Left renal cortex interstitium (tissue), 4 donors: Measurements from ENCODE around the gene LRCOL1. TPM values are rescaled to one million over a fixed set of nuclear protein-coding genes. Genes with fewer than 3 reads are reported as not detected.

Experiments used
- DNase-seq, 4 donors: peaks; one replicate each; pipeline ENCODE4 v3.0.0-alpha.2; 2013; ENCODE audit warnings: low read depth in 4 of 4, low spot score in 2 of 4, missing footprints in 1 of 4
- polyA plus RNA-seq, 4 donors: library from polyadenylated mRNA; unstranded; fragments of 120-200 nt; gene quantifications; one replicate each; pipeline ENCODE4 v1.2.1, GENCODE V29; 2013; ENCODE audit not compliant: insufficient read length in 4 of 4

Gene LRCOL1
- polyA plus RNA-seq, result 1 to 10 TPM; 1.5 to 5.1 (median 3.0) TPM

DNA sequence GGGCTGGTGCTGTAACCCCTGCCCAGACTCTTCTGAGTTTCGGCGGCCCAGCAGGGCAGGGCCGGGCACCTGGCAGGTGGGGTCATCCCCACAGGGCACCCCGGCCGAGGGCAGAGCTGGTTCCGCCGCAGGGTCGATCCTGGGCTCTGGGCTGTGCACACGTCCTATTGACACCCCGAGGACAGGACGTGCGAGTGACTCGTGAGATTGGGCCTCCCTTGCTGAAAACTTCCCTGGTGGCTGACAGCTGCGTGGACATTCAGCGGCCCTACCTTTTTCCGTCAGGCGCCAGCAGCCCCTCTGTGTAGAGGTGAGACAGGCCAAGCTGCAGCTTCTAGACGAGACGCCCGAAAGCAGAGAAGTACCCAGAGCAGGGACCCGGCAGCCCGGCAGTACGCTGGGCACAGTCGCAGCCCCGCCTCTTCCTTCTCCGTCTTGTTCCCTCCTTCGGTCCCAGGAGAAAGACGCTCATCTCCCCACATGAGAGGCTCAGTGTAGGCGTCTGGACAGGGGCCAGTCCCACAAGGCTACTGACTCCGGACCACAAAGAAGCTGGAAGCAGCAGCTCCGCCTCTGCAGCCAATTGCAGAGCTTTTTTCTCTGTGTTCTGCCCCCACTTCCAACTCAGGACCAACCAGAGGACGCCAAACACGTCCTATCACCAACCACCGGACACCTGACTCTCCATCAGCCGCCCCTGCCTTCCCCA is at the start of gene LRCOL1:
TSS of gene LRCOL1 (minus strand) at position 532 of the 709 bp plus-strand sequence. CDS start 4,331 bp downstream, outside the sequence.
- no peak for DNase-seq

DNA sequence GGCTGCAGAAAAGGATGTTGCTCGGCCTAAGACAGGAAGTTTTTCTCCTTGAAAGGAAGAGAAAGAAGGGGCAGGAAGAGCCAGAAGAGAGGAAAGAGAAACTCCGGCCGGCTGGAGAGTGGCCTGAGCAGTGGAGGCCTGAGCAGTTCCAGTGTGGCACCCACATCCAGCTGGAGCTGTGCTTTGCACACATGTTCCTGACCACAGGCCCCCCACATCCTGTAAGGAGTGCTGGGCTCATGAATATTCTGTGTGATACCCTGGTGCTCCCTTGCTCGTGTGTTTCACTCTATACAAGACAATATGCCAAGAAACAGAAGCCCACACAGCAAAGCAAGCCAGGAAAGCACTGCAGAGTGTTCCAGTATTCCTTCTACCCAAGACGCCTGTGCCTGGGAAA is 49.7 kb upstream of the LRCOL1 start:
- DNase-seq, result no peak

DNA sequence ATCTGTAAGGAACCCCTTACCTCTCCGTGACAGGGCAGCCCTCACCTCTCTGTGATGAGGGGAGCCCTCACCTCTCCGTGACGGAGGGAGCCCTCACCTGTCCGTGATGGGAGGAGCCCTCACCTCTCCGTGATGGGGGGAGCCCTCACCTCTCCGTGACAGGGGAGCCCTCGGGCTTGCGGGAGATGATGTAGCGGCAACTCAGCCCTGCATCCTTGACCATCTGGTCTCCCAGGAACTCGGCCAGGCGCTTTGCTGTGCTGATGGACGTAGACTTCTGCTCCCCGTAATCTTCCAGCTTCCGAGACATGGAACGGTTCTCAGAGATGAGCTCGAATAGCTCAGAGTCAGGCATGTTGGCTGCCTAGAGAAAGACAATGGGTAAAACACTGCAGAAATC is 48.8 kb upstream of the LRCOL1 start:
- DNase-seq, result no peak

DNA sequence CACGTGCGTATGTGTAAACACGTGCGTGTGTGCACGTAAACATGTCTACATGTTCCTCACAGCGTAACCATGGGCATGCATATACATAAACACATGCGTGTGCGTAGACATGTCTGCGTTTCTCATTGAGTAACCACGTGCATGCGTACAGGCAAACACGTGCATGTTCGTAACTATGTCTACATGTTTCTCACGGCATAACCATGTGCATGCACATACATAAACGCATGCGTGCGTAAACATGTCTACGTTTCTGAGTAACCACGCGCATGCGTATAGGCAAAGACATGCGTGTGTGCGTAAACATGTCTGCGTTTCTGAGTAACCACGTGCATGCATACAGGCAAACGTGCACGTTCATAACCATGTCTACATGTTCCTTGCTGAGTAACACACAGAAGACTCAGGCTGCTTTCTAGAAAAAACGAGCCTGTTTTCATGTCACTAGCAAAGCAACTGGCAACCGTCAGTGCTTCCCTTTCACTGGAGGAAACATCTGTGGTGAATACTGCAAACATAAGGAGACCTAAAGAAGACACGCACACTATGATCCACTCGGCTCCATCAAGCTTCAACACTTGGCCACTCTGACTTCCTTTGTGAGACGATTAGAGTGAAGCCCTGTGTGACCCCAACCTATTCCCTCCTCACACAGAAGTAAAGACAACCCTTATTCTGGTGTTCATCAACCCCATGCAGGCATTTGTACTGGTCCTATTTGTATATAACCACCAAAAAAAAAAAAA is 47.9 kb upstream of the LRCOL1 start:
- DNase-seq, result no peak

DNA sequence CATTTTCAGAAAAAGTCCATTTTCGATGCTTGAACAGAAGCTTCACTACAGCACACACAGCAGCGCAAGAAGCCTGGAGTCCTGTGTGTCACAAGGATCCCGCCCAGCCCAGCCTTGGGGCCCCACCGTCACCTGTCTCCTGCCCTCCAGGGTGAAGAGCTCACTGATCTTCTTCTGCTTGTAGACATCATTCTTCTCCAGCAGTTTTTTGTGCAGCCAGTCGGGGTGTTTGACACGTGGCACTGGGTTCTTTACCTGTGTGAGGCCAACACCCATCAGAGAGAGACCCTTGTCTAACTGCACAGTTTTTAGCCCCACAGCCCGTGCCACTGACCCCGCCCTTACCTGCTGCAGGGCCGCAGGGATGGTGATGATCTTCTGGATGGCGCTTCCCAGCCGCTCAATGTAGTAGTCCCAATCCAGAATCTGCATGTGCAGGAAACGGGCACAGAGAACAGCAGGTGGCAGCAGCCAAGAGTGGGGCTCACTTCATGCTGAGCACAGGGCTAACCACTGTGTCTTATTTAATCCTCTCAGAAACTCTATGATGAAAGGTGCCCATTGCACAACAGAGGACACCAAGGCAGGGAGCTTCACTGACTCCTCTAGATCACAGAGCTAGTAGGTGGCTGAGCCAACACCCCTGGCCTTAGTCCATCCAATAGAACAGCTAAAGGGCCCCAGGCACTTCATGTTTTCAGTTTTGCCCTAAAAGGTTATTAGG is 46.8 kb upstream of the LRCOL1 start:
- no peak for DNase-seq

DNA sequence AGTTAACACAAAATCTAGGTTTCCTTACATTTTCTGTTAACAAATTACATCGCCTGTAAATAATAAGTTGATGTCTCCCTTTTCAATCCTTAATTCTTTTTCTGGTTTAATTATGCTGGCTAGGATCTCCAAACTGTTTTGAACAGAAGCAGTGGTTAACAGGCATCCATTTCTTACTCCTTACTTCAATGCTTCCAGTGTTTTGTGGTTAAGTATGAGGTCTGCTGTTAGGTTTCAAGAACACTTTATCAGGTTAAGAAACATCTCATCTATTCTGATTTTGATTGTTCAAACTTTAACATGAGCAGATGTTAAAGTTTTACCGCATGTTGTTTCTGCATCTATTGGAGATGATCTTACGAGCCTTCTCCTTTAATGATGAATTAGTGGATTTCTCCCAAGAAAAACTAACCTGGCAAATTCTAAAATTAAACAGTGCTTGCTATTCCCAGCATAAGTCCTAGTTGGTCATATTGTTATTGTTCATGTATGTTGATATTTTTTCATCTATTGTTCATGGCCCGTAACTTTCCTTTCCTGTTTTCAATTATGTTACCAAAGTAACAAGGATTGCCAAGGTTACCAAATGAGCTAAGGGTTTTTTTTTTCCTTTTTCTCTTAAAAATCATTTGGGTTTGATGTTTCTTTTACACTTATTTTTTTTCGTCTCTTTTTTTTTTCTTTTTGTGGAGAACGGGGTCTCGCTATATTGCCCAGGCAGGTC is 43.3 kb upstream of the LRCOL1 start:
- DNase-seq, result no peak

DNA sequence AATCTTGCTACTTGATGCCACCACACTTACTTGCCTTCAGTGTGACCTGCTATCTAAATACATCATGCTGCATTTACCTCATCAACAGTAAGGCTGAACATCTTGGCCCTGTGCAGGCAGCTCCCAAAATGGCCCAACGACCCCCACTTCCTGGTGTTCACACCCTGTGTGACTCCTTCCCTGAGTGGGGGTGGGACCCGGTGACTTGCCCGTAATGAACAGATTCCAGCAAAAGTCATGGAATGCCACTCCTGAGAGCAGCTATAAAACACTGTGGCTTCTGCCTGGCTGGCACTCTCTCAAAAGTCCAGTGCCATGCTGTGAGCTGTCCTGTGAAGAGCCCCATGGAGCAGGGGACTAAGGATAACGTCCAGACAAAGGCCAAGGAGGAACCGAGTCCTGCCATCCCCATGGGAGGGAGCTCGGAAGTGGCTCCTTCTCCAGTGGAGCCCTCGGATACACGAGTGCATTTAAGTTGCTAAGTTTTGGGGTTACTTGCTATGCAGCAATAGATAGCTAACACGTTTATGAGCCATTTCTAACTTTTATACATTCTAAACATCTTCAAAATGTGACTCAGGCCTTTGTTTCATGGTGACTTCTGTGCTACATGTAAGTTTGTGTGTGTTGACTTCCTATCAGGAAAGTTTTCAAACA is 41.2 kb upstream of the LRCOL1 start:
- no peak for DNase-seq

DNA sequence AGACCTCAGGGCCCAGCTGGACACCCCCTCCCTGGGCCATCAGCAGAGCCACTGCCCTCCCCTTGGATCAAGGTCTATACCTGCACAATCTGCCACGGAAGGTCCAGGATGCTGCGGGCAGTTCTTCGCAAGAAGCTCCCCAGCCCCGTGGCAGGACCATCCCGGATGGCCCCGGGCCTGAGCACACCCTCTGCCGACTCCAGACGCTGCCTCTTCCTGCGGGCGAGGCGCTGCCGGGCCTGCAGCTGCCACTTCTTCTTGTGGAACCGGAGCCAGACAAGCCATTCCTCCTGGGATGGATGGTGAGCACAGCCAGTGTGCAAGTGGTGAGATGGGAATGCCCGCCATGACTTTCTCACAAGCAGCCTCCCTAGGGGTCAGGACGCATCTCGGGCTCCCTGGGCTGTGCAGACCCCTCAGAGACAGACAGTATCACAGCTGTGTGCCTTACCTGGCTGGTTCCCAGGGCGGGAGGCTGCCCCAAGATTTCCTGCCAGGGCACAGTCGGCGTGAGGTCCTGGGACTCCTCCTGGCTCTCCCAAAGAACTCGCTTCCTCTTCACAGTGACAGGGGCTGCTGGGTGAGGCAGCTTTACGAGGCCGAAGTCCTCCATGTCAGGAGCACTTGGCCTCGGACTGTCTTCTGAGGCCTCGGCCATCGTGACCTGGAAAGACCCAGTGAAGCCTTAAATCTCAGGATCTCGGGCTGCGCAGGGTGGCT is 39.0 kb upstream of the LRCOL1 start:
- DNase-seq, result no peak

DNA sequence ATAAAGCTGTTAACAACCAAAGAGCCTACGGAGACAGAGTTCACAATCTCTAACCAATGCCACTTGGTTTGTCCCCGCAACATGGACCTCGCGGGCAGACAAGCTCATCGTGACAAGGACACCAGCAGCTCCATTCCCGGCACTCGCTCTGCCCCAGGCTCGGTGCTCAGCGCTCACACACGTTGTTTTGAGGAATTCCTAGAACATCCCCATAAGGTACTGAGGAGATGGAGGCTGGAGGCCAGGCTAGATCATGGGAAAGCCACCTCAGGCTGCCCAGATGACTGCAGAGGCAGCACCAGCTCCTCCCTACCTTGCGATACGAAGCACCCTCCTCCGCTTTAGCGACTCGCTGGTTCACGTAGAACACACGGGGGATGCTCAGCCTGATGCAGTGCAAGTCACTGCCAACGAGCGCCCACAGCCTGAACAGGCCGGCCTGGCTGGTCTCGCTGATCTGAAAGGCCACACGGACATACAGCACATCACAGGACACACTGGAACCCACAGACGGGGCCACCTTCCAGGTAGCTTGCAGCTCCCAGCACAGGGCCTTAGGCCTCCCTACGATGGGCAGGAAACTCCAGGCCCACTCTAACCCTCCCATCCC is 38.3 kb upstream of the LRCOL1 start:
- no peak for DNase-seq

DNA sequence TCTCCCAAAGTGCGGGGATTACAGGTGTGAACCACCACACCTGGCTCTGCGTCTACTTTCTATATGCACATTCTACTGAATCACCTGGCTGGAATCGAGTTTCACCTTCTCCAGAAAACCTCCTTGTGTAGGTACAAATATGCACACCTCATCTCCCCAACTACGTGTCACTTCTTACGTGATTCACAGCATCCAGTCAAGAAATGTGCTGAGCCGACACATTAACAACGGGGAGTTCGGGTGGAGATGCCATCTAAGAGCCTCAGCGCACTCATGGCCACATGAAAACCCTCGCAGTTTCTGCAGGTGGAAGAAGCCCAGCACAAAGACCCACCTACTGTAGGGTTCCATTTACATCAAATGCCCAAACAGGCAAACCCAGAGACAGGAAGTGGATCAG is 37.5 kb upstream of the LRCOL1 start:
- no peak for DNase-seq

DNA sequence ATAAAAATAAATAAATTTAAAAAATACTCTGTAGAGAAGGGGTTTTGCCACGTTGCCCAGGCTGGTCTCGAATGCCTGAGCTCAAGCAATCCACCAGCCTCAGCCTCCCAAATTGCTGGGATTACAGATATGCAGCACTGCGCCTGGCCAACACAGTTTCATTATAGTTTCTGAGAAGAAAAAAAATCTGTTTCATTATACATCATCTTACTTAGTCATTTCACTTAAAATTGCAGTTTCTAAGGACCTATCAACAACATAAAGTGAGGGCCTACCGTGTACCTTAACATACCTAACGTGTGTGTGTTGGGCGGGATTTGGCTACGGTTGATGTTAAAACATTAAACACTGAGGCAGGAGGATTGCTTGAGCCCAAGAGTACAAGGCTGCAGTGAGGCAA is 36.5 kb upstream of the LRCOL1 start:
- DNase-seq, result no peak

DNA sequence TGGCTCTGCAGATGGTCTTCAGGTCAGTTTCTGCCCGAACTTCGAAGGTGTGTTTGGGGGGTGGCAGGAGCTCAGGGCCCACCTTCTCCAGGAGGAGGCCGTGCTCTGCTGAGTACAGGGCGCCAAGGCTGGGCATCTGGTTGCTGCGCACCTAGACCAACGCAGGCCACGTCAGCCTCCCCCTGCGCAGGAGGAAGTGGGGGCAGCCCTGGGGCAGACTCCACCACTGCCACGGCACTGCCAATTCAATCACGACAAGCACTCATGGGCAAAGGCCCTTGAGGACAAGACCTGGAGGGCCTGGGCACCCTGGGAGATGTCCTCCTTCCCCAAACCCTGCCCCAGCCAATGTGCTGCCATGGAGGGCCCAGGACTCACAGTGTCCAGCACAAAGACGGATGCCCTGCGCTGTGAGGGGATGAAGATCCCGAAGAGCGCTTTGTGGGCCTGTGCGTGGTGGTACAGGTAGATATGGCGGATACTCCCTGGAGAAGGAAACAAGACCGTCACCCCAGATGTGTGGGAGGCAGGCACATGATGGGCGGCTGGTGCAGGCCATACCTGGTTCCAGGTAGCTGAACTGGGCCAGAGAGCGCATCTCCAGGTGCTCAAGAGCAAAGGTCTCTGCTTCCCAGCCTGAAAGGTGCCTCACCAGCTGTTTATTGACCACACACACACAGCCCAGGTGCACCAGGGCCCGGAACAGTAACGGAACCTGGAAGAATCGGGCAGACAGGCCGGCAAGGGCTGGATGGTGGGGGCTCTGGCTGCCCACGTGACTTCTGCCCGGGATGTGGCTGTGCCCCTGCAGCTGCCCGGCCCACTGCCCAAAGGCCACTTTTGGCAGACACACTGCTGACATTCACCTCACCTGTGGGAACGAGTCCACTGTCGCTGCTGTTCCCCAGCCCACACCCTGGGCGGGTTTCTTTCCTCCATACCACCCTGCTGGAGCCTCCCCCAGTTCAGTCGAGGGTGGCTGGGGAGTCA is 32.8 kb upstream of the LRCOL1 start:
- no peak for DNase-seq

DNA sequence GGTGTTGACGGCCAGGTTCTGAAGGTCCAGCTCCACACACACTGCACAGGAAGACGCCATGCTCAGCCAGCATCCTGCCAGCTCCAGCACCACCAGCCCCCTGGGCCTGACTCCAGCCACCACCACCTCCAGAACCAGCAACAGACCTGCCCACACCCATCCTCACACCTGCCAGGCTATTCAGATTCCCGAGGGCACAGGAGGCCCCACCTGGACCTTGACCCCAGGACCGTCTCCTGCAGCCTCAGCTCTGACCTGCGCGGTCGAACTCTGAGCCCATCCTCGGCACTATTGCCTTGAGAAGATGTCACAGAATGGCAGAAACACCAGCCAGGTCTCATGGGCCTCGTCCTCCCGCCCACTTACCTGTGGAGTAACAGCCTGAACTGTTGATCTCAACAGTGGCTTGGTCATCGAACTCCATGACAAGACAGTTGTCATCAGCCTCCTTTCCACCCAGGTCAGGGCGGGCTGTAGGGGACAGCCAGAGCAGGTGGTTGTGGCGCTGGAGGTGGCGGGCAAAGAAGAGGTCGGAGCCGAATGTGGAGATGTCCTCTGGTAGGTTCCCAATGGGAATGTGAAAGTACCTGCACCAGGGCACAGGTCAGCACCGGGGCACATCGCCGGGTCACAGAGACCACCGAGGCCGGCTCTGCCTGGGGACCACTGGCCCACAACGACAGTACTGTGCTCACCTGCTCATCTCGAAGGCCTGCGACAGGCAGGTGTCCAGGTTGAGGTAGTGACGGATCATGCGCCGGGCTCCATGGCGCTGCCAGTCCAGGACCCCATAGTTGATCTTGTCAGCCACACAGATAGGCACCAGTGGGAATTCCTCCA is 31.6 kb upstream of the LRCOL1 start:
- no peak for DNase-seq

DNA sequence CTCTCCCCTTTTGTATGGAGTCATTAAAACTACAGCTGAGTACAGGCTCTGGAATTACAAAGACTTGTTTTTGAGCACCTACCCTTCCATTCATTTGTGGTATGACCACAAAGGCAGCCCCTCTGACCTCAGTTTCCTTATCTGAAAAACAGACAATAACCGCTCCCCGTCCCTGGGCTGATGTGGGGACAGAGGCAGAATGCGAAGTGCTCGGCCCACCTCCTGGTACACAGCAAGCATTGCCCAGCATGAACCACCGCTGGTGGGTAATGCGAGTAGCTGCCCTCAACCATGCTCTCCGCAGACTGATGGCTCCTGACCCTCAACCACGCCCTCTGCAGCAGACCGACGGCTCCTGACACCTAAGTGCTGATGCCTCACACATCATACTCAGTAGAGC is 30.6 kb upstream of the LRCOL1 start:
- DNase-seq, result no peak

DNA sequence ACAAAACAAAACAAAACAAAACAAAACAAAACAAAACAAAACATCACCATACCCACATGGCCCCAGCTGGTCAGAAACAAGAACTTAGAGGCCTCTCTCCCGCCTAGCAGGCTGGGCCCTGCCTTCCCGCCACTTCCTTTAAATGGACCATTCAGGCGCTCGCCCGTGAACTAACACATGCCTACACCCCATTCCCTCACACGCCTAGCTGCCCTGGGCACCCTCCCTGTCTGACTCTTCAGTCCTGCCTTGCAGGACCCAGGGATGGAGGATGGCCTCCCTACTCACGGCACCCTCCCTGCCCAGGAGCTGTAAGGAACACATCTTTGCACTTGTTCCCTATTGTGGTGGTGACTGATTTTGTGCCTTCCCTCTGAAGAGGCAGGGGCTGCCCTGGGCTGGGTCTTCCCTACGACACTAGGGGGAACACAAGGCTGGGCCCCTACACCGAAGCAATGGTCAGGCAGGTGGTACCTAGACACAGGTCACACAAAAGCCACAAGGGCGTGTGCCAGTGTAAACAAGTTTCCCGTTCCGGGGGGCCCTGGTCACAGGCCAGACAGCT is 29.7 kb upstream of the LRCOL1 start:
- no peak for DNase-seq

DNA sequence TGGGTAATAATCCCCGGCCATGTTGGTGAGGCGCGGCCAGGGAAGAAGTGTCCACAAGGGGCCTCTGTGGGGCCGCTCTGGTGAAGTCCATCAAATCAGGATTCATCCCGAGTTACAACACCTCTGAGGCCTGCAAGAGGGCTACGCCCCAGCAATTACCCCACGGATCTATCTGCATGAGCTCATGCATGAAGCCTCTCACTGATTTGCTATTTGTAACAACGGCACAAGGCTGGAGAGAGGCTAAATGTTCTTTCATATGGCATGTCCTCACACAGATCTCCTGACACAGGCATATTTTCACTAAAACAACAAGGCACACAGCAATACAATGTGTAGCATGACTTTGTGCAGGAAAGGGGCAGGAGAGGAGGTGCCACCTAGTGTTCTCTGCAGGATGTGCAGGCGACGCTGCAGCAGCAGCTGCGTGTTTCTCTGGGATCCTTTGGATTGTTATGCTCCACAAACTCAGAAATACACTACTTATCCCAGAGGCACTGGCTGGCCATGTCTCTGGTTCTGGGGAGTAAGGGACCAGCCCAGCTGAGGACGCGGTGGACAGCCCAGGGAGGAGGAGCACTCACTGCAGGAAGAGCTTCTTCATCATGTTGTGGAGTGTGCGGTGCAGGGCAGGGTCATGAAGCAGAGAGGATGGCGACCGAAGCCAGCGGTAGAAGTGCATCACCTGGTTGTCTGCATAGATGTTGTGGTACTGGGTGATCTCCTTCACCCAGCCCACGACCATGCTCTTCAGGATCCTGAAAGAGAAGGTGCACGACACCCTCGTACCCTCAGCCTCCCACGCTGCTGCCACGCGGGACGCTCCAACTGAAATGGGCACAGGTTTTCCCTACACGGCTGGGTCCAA is 28.4 kb upstream of the LRCOL1 start:
- no peak for DNase-seq
